HG03342 (cell line): ENCODE results near the gene SNX25.
A peak's percentile ranks its signal among the peaks of the same experiment; 100 is the strongest.
"Not testable (repeated sequence)": the region's sequence is repeated elsewhere in the genome, so short reads cannot be mapped to it uniquely, and the experiment has no call there.

ENCODE experiments used
- ATAC-seq: cut with Tn5 transposase; IDR thresholded peaks from one replicate; pipeline ENCODE4 v1.9.1; 2021; ENCODE audit warnings: mild to moderate bottlenecking, moderate library complexity; ENCODE audit not compliant: unreplicated experiment

Gene SNX25

GRCh38 chr4:185298728-185299430, 89.5 kb downstream of the SNX25 start:
- no peak for ATAC-seq

- ATAC-seq, result no peak
Observed at GRCh38 chr4:185304541-185304940, 95.1 kb downstream of the SNX25 start.

- peak; percentile 44 for ATAC-seq
Observed at GRCh38 chr4:185304944-185305690, 95.7 kb downstream of the SNX25 start.

GRCh38 chr4:185305979-185306442, 96.6 kb downstream of the SNX25 start:
- no peak for ATAC-seq

- peak; percentile 73 for ATAC-seq
Observed at GRCh38 chr4:185307136-185307950, 97.9 kb downstream of the SNX25 start.

GRCh38 chr4:185309770-185310169, 100.4 kb downstream of the SNX25 start:
- ATAC-seq, result peak; percentile 50

GRCh38 chr4:185311113-185311888, 101.9 kb downstream of the SNX25 start:
- ATAC-seq, result no peak

GRCh38 chr4:185312699-185313098, 103.3 kb downstream of the SNX25 start:
- ATAC-seq, result no peak

- ATAC-seq, result not testable (repeated sequence)
Observed at GRCh38 chr4:185317462-185317861, 108.1 kb downstream of the SNX25 start.

- no peak for ATAC-seq
Observed at GRCh38 chr4:185317880-185318279, 108.5 kb downstream of the SNX25 start.

- ATAC-seq, result no peak
Observed at GRCh38 chr4:185318679-185319078, 109.3 kb downstream of the SNX25 start.

GRCh38 chr4:185322803-185323202, 113.4 kb downstream of the SNX25 start:
- ATAC-seq, result no peak

GRCh38 chr4:185323606-185324005, 114.2 kb downstream of the SNX25 start:
- no peak for ATAC-seq

- ATAC-seq, result not testable (repeated sequence)
Observed at GRCh38 chr4:185324361-185324760, 115.0 kb downstream of the SNX25 start.

GRCh38 chr4:185325721-185326120, 116.3 kb downstream of the SNX25 start:
- not testable (repeated sequence) for ATAC-seq

GRCh38 chr4:185328586-185328985, 119.2 kb downstream of the SNX25 start:
- ATAC-seq, result no peak

- ATAC-seq, result not testable (repeated sequence)
Observed at GRCh38 chr4:185329879-185330510, 120.6 kb downstream of the SNX25 start.

- peak; percentile 81 for ATAC-seq
Observed at GRCh38 chr4:185332575-185333464, 123.4 kb downstream of the SNX25 start.

- no peak for ATAC-seq
Observed at GRCh38 chr4:185334326-185334725, 124.9 kb downstream of the SNX25 start.
